ENCODE data around the gene GHR.

Gene GHR

DNA sequence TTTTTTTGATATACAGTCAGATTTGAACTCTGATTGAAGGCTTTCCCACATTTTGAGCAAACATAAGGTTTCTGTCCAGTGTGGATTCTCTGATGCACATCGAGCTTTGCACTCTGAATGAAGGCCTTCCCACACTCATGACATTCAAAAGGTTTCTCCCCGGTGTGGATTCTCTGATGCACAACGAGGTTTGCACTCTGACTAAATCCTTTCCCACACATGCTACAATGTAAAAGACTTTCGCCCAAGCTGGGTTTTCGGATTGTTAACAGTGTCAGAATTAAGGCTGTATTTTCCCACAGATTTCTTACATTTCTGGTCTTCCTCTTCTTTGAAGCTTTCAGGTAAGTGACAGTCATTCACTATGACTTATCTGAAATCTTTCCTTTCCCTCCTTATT, 44.3 kb downstream of the GHR start:
- DNase-seq, result no peak

DNA sequence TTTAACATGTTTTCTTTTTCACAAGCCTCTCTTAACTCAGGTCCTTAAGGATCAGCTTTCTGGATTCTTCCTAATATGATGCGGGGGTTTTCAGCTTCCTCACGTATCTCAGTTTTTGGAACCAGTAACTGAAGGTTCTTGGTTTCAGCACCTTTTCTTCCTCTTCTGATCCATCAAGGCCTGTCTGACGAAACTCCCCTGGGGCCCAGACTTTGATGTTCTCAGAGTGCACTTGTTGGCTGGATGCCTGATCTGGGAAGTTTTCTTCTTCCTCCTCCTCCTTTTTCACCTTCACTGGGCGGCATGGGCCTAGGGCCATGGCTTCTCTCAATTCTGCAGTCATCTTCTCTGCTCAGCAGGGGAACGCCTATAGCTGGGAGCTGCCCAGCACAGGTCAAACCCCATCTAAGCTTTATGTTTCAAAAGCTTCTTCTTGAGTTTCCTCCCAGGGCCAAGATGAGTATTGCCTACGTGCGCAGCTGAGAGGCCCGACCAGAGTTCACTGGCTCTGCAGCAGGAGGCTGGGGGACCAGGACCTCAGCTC, 44.8 kb downstream of the GHR start:
- DNase-seq, result no peak

DNA sequence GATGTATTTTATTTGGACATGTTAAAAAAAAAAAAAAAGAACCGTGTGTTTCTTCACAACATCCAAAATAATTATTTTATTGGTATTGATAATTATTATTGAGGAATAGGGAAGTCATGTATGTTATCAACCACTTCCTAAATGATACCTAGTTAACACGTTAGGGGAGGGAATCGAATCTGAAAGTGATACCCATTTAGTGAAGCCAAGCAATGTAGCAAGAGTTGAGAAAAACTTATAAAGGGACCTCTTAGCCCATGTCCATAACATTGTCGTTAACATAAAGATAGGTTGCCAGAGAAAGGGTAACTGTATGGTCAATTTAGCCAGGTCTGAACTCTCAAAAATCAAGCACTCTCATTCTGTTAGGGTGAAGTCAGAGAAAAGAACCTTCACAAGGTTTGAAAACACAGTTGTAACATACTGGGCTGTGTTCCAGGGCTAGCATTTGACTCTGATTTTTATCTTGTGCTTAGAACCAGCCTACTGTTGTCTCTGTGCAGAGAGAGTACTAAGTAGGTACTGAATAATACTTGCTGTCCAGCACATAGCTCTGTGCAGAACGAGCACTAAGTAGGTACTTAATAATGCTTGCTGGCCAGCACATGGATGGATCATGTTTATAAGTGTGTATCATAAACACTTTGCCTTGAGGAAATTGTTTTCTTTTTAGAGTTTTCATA, 60.4 kb downstream of the GHR start:
- no peak for DNase-seq

DNA sequence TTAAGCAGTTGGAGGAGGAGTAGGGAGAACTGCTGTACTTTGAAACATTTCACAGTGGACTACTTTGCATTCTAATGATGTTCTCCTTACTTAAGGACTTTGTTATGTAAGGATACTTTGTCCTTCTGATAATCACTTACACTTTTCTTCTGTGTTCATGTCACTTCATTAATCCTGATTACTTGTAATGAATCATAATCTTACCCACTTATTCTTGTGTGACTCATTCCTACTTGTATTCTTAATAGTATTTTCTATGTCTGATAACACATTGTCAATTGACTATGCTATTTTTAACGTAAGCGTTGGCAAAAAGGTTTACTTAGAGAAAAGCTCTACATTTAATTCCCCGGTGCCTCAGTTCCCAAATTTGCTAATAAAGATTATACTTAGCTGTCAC, 63.8 kb downstream of the GHR start:
- DNase-seq, result no peak

DNA sequence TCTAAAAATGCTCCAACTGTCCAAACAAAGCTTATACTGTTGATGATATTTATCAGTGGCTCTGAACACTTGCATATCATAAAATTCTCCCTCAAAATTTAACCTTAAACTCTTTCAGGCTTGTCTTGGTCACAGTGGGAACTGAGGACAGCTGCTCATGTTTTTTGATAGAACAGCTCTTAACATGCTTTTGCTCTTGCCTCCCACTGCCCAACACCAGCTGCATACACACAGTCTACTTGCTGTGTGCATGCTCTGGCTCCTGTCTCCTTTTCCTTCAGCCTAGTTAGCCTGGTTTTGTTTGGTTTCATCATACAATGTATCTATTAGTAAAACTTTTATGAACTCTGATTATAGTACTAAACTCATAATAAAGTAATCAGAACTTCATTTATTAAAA, 64.6 kb downstream of the GHR start:
- no peak for DNase-seq

DNA sequence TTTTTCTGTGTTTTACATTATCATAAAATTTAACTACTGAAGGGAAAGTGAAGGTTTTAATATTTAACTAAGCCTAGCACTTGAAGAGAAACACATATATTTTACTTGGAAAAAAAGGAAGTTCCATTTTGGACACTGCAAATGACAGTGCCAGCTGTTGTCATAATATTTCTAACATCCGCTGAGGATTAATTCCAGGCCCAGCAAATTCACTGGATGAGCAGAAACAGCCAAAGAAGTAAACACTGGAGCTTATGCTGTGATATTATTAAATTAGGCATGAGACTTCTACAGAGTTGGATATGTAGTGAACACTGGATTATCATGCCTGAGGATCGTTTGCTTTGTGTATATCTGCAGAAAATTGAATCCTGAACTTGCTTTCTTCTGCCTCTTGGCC, 67.6 kb downstream of the GHR start:
- DNase-seq, result no peak

DNA sequence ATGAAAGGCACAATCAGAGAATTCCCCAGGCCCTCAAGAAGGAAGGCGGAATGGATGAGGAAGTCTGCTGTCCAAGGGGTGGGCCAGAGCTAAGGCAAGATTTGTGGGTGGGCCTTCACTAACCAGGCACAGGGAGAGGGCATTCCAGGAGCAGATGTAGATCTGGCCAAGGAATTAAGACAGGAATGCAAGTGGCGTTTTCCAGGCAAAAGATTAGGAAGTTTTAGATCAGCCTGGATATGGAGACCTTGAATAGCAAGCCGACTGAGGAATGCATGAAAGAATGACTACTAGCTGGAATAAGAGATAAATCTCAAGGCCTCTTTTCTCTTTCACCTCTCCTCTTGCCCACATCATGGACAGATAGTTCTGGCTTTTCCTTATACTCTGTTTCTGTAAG, 68.5 kb downstream of the GHR start:
- no peak for DNase-seq

DNA sequence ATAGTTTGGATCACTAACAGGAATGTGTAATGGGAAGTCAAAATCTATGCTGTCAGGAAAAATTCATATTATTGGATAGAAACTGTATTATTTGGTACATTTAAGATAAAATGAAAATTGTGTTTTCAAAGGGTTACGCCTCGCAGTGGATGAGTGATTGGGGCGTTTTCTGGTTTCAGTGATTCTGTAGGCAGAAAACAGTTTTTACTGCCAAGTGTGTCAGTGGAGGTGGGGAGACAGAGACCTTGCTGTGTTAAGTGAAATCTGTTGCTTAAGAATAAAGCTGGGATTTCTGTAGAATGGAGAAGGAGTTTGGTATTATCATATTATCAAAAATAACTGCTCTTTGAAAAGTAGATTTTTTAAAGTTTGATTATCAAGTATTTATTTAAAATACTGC, 69.7 kb downstream of the GHR start:
- DNase-seq, result no peak

DNA sequence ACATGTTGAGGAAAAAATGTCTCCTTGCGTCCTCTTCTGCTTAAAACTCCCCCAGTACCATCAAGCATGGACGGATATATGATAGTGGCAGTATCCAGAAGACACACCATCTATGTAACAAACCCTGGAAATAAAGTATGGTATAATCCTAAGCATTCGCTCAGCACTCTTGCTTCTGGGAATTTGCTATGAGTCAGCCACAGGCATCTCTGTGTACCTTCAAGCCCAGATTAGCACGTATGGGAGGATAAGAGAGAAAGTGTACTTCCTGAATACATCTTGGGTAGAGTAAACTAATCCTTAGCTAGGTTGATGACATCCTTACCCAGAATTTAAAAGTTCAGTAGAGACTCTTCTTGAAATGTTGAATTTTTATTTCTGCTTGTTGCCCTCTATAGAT, 71.2 kb downstream of the GHR start:
- DNase-seq, result no peak

DNA sequence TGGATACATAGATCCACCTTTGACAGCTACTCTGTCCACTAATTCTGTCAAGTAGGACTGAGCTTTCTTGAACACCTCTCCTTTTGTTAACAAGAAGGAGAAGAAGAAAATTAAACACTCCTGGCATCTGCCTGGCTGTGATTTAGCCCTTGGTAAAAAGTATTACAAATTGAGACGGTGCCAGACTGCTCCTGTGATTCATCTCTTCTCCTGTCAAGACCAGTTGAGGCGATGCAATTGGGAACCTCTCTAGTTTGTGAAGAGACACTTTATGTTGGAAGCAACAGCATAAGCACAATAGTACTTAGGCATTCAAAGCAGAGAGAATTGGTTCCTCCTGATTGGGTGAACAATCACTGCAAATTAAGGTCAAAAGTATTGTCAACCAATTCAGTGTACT, 72.7 kb downstream of the GHR start:
- DNase-seq, result no peak

DNA sequence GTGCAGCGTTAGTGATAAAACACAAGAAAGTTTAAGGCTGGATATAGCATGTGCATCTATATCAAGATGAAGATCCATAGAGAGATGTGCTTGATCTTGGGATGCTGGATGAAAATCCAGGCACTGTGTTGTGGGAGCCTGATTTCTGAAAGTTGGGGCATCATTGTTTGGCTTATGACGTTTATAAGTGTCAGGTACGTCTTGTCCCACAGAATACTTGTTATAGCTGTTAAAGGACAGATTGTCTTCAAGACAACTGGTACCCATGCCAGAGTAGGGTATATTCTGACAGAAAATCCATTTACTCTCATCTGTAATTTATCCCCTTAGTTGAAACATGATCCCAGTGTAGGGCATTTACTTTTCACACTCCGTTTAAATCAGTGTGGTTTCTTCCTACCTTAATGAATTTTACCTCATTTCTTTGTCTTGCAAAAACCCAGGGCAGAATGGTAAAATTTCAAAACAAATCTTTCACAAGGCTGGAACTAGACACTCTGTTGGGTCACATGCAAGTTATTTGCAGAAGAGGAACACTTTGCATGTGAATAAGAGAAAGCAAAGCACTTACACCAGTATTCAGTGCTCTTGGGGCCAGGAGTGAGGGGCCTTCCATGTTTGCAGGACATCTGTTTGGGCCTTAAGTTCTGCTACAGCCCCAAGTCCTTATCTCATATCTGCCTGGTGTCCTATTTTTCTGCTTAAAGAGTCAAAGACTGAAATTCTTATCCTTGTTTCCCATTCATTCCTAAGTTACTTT, 73.3 kb downstream of the GHR start:
- no peak for DNase-seq

DNA sequence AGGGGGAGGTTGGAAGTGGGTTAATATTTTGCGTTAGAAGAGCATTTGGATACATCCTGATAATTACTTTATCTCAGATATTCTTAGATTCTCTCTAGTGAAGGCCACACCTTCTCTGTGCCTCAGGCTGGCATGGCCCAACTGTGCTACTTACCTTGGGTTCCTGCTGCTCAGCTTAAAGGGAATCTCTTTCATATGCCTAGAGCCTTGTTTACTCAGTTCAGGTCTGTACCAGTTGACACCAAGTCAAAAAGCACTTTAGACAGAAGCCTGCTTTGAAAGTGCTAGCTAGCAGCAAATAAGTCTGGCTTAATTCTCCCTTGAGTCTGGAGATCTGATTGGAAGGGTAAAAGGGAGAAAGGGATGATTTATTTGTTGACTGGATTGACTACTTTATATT, 74.8 kb downstream of the GHR start:
- no peak for DNase-seq

DNA sequence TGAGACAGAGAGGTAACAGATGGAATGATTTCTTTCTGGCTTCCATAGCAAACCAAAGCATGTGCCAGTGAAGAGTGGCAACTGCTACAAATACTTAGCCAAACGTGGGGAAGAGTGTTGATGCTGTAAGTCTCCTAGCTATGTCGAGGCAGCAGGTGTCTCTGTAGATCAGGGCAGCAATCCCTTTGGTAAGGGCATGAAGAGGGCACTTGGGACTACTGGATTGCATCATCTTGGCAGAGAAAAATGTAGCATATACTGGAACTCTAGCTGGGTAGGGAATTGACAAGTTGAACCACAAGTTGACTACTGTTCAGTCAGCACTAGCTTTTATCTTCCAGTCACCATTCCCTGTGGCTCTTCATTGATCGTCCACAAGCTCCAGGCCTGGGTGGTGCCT, 75.8 kb downstream of the GHR start:
- no peak for DNase-seq

DNA sequence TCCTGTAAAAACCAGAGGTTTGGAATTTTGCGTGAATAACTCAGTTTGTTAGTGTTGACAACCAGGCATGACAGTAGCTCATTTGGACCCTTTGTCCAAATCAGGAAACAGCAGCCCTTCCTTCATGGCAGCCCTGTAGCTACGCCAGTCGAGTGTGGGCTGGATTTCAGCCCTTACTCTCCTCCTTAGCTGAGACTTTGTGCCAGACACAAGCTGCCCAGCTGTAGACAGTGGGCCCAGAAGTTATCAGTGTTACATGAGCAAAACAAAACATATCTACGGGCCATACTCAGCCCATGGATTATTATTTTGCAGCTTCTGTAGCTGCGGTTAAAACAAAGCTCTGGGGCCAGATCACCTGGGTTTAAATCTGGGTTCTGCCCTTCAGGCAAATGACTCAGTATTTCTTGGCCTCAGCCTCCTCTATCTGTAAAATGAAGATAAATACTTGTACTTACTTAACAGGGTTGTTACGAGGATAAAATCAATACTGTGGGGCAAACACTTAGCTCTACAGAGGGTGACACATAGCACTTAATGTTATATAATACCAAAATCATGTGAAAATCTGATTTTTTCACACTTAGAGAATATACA, 76.9 kb downstream of the GHR start:
- no peak for DNase-seq

DNA sequence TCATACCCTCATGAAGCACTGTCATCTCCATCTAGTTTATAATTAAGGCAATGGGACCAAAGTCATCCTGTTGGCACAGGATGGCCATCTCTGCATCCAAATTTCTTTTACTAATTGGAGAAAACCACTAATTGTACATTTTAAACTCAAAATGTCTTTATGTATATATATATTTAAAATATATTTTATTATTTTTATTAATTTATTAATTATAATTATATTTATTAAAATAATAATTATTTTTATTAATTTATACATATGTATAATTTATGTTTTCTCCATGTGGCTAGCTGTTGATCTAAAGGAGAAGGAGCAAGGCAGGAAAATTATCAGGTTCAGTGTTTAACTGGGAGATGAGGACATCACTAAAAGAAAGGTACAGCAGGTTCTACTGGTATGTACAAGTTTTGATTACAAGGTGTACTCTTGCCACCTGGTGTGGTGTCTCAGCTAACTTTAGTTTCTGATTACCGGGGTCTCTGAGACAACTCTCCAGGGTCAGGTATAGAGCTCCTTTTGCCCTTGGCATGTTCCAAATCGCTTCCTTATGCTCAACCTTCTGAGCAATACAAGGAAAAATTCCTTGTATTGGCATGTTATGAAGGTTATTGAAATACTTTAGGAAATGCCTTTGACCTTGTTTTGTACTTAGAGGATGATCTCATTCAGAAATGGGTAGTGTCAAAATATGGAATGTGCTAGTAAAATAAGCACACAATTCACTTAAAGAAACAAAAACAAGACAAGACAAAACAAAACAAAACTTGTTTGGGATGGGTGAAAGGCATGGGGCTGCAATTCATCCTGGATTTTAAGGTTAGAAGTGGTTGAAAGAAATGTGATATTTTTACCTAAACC, 79.6 kb downstream of the GHR start:
- no peak for DNase-seq

DNA sequence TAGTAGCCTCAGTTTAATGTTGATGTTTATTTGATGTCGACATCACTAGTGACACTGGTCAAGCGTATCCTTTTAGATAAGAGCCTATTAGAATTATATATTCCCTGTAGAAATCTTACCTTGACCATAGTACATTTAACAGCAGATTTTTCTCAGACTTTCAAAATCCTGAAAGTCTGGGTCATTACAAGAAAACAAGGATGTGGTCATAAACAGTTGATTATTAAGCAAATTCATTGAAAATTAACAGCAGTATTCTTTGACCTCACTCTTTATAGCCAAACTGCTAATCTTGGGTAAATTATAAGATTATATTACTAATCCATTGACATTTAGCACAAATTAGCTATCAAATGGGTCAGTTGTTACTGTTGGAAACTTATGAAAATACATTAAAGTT, 83.4 kb downstream of the GHR start:
- DNase-seq, result no peak

DNA sequence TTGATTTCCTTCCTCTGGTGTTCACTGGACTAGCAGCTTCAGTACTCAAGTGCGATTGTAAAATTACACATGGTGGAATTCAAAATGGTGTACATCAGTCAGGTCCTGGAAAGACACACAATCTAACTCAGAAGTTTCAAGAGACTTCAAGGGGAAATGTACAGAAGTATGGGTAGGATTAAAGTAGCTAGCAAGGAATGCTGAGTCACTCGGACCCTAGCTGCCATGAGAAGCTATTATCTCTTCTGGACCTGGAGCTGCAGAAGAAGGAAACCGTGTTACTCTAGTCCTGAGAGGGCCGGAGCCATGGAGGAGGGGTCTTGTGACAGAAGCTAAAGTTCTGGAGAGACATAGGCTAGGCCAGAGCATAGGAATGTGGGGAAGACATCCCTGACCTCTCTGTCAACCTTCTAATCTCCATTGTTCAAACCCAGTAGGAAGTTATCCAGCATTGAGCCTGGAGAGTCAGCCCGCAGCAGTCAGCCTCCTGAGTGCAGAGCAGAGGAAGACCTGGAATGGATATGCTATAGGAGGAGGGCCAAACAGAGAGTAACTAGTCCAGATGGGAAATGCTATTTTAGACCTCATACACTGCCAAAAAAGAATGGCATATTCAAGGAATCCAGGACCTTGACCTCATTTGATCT, 84.3 kb downstream of the GHR start:
- no peak for DNase-seq

DNA sequence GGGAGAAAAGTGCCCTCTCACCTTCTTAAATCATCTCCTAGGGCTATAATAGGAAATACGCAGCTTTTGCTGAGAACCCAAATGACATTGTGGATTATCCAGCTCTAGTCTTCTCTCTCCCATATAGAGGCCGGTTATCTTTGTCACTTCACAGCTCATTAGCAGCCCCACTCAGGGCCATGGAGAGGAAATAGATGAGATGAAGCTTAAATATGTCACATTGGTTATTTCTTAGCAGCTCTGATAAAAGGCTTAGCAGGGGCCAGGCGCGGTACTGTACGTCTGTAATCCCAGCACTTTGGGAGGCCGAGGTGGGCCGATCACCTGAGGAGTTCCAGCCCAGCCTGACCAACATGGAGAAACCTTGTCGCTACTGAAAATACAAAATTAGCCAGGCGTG, 90.0 kb downstream of the GHR start:
- no peak for DNase-seq

DNA sequence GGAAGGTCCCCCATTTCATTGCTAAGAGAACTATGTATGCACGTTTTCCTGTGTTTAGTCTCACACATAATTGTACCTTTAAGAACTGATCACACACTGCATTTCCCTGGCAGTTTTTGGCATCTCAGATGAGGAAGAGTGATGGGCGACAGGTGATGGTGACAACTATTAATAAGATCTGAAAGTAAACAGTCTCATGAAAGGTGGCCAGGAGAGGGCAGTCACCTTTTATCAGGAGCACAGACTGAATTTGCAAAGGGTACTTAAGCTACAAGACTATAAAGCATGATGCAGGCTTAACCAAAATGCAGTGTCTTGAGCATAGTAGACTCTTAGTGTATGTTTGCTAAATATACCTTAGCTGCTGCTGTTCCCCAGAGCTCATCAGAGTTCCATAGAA, 91.5 kb downstream of the GHR start:
- DNase-seq, result no peak

DNA sequence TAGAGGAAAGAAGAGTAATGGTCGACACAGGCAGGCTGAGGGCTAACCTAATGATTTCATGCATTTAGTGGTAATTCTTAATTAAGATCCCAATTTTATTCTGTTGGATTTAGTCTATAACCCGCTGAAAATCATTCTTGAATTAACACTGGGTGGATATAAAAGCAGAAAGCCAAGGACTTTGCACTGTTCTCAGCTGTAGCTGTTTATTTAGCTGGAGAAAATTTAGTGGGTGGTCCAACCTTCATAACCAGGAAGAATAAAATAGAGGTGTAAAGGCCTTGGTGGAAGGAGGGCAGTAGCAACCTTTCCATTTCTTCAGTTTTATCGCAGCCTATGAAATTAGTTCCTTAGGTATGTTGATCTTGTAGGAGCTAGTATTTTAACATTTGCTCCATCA, 92.3 kb downstream of the GHR start:
- no peak for DNase-seq

DNA sequence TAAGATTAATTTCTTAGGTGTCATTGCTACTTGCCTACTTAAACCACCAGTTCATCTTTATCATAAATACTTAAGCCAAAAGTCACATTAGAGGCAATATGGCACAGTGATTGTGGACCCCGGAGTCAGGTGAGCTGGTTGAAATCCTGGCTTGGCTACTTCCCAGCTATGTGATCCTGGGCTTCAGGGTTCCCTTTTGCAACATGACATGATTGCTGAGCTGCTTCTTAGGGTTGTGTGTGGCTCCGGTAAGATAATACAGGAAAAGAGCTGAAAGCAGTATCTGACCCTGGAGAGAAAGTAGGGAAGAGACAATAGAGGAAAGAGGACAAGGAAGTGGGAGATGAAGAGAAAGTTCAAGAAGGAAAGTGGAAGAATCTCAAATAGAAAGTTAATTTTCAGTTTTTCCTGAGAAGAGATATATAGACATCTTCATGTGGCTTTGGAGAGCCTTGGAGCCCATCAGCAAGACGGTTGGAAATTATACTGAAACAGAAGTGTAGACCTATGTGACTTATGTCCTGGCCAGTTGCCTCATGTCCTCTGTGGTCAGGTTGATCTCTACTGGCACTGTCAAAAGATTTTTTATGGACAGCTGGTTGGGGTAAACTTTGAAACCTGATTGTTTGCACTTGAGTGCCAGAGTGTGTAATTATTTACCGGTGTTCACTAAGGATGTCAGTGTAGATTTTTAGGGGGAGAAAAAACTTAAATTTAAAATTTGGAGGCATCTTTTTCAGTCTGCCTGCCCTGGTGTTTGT, 93.2 kb downstream of the GHR start:
- no peak for DNase-seq

DNA sequence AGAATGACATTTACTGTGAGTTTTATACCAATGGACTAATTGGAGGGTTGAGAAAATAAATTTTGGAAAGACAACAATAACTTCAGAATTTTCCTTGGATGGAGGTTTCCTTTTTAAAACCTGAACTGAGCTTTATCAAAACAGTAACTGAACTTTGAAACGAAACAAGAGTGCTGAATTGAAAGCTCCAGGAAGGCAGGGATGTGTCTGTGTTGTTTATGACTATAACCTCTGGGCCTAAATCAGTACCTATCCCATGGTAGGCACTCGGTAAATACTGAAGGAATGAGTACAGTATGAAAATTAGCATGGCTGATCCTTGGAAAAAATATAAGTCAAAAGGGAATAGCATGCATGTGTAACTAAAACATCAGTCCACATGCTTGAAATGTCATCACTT, 93.9 kb downstream of the GHR start:
- no peak for DNase-seq

Data from NCI-H1436 treated with DMSO at 0.1 percent for 48 hours (cell line).